H1 (cell line): Measurements from ENCODE around the gene CPZ. TPM values are rescaled to one million over a fixed set of nuclear protein-coding genes. Genes with fewer than 3 reads are reported as not detected.

ENCODE experiments used
- TEAD4 ChIP-seq: IDR thresholded peaks from 2 replicates; pipeline ENCODE4 v1.6.1; 2012; ENCODE audit warnings: low read depth, low read length, inconsistent platforms, mixed read lengths
- polyA plus RNA-seq, 7 experiments: library from polyadenylated mRNA; depleted of rRNA in 3 of 7; stranded (reverse) in 5 of 7; unstranded in 2 of 7; fragments of >200 nt in 5 of 7; fragments of 200-250 nt in 2 of 7; gene quantifications; 1 replicate in 5 of 7; 2 replicates in 1 of 7; 4 replicates in 1 of 7; pipeline versions ENCODE4 v1.2.1 to v1.2.3, GENCODE V29; 2011 to 2013; ENCODE audit warnings: missing spikeins in 2 of 7, mixed read lengths in 2 of 7
- total RNA-seq: library from RNA; stranded (reverse); fragmentation: NEBNext Ultra II Directional; extraction: Animal tissue kit (Norgen Biotek cat#: 25700); gene quantifications from 2 replicates; pipeline ENCODE4 v1.2.1, GENCODE V29; 2021

Gene CPZ
- total and polyA plus RNA-seq, 2 of the 8 experiments (the other 6 are each of a cell fraction or from before 2014, with no cell fraction given), result 28.8 to 40.7 TPM

- TF ChIP-seq TEAD4, result no peak
These were observed 15.3 kb downstream of the CPZ start (continued) for GRCh38 chr4:8607603-8608481.
